ENCODE measurements around the gene TTC17. TPM values are rescaled to one million over a fixed set of nuclear protein-coding genes. Genes with fewer than 3 reads are reported as not detected.

Gene TTC17
- total RNA-seq, 4 donors from 2014 or later, result 65.8 to 280 (median 106) TPM

DNA sequence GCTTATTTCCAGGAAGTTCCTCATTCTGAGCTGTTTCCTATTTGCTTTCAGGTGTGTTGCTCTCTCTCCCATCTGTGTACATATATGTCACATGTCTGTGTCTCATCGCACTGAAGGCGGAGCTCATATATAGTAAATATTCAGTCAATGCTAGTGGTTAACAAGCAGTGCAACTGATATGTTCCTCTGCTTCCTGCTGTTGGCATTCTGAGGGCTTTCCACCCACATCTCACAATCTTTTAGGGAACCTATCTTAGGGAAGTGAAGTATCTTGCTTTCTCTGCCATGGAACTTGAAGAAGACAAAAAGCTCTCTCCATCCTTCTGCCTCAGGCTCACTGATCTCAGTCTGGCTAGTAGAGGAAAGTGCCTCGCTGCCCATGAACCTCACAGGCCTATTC is 139.8 kb downstream of the TTC17 start:
- Histone ChIP-seq H3K9me3 (no peaks in the 10 kb centered on the region), H3K4me3 (no peak overlapping the region), H3K4me1 (no peaks in the 10 kb centered on the region), H3K27ac (no peak overlapping the region), H3K27me3 (no peaks in the 10 kb centered on the region), H3K36me3 (peaks cover 12% of the 10 kb centered on the region)
- no peak for DNase-seq (ENCODE audit: low spot score in 2 of 2)
- TF ChIP-seq POLR2A (IDR thresholded peaks at IDR 0.05) (no peak), EP300 (IDR thresholded peaks at IDR 0.05) (no peak), POLR2AphosphoS5 (IDR thresholded peaks at IDR 0.05) (no peak)
- TF ChIP-seq, protein P1, sequence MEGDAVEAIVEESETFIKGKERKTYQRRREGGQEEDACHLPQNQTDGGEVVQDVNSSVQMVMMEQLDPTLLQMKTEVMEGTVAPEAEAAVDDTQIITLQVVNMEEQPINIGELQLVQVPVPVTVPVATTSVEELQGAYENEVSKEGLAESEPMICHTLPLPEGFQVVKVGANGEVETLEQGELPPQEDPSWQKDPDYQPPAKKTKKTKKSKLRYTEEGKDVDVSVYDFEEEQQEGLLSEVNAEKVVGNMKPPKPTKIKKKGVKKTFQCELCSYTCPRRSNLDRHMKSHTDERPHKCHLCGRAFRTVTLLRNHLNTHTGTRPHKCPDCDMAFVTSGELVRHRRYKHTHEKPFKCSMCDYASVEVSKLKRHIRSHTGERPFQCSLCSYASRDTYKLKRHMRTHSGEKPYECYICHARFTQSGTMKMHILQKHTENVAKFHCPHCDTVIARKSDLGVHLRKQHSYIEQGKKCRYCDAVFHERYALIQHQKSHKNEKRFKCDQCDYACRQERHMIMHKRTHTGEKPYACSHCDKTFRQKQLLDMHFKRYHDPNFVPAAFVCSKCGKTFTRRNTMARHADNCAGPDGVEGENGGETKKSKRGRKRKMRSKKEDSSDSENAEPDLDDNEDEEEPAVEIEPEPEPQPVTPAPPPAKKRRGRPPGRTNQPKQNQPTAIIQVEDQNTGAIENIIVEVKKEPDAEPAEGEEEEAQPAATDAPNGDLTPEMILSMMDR (IDR thresholded peaks at IDR 0.05), result no peak
- WGBS, result 92% methylated on average over 3 of the region's 3 CpGs

DNA sequence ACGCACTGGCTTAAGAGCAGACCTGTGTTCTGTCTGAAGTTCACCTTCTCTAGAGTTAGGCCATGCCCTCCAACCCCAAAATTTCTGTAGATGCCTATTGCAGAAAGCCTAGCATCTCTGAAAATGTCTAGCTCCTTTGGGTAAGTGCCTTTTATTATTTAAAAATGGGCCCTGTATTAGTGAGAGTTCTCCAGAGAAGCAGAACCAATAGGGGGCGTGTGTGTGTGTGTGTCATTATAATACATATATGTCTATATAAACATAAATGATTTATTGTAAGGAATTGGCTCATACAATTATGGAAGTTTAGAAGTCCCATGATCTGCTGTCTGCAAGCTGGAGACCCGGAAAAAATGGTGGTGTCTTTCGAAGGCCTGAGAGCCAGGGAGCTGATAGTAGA is 144.7 kb downstream of the TTC17 start:
- TF ChIP-seq EP300 (IDR thresholded peaks at IDR 0.05) (no peak), POLR2AphosphoS5 (IDR thresholded peaks at IDR 0.05) (no peak), POLR2A (IDR thresholded peaks at IDR 0.05) (no peak)
- TF ChIP-seq, protein P1 (IDR thresholded peaks at IDR 0.05), result no peak
- no peak overlapping the region for H3K4me3 ChIP-seq
- no peak overlapping the region for H3K27ac ChIP-seq
- H3K27me3 ChIP-seq, result no peaks in the 10 kb centered on the region
- H3K9me3 ChIP-seq, result no peaks in the 10 kb centered on the region
- DNase-seq (ENCODE audit: low spot score in 2 of 2), result no peak
- WGBS, result 85% methylated on average over 4 of the region's 4 CpGs
- H3K36me3 ChIP-seq, result no peaks in the 10 kb centered on the region
- H3K4me1 ChIP-seq, result no peaks in the 10 kb centered on the region

DNA sequence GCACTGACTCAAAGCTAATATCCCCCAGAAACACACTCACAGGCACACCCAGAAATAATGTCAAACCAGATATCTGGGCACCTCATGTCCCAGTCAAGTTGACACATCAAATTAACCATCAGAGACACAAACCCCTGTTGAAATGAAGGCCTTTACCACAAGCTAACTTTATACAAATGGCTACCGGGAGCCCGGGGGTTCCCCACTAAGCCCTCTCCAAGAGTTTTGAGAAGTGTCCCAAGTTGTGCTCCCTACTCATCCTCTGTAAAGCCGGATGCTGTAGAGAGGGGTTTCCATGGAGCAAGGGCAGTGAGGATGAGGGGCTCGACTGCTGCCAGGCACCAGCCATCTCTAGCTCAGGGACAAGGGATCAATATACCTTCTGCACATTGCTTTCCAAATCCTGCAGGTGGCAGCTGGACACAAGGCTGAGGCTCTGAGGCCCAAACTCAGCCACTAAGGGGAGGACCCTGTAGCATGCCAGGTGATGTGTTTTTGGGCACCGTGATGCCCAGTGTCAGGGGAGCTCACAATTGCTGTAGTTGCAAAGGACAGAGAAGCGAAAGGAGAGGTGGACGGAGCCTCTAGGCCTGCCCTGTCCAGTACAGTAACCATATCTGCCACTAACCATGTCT is 145.7 kb downstream of the TTC17 start:
- Histone ChIP-seq H3K9me3 (no peaks in the 10 kb centered on the region), H3K27ac (no peak overlapping the region), H3K4me1 (no peaks in the 10 kb centered on the region), H3K36me3 (no peaks in the 10 kb centered on the region), H3K27me3 (no peaks in the 10 kb centered on the region), H3K4me3 (no peak overlapping the region)
- WGBS, result 81% methylated on average over 7 of the region's 7 CpGs
- TF ChIP-seq POLR2AphosphoS5 (IDR thresholded peaks at IDR 0.05) (no peak), POLR2A (IDR thresholded peaks at IDR 0.05) (no peak), EP300 (IDR thresholded peaks at IDR 0.05) (no peak)
- TF ChIP-seq, protein P1 (IDR thresholded peaks at IDR 0.05), result no peak
- DNase-seq (ENCODE audit: low spot score in 2 of 2), result no peak

DNA sequence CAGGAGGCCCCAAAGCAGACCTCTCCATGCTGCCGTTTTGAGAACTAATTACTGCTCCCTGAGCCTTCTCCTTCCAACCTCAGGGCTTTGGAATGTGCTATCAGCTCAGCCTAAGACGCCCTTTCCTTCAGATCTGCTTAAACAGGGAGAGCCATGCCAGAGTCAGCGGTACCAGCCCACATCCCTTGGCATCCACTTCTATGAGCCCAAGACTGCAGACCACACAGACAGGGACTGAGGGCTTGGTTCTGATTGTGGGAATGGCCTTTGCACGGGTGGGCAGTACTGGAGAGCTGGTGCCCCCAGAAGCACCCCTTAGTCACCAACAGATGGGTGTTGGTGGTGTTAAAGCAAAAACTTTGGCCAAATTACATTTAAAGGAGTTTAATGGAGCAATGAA is 146.5 kb downstream of the TTC17 start:
- no peak overlapping the region for H3K27ac ChIP-seq
- 58% methylated on average over 3 of the region's 4 CpGs for whole genome bisulfite sequencing
- H3K27me3 ChIP-seq, result no peaks in the 10 kb centered on the region
- no peaks in the 10 kb centered on the region for H3K4me1 ChIP-seq
- TF ChIP-seq POLR2AphosphoS5 (IDR thresholded peaks at IDR 0.05) (no peak), EP300 (IDR thresholded peaks at IDR 0.05) (no peak), POLR2A (IDR thresholded peaks at IDR 0.05) (no peak)
- TF ChIP-seq, protein P1 (IDR thresholded peaks at IDR 0.05), result no peak
- H3K9me3 ChIP-seq, result no peaks in the 10 kb centered on the region
- H3K4me3 ChIP-seq, result no peak overlapping the region
- no peaks in the 10 kb centered on the region for H3K36me3 ChIP-seq
- no peak for DNase-seq (ENCODE audit: low spot score in 2 of 2)

DNA sequence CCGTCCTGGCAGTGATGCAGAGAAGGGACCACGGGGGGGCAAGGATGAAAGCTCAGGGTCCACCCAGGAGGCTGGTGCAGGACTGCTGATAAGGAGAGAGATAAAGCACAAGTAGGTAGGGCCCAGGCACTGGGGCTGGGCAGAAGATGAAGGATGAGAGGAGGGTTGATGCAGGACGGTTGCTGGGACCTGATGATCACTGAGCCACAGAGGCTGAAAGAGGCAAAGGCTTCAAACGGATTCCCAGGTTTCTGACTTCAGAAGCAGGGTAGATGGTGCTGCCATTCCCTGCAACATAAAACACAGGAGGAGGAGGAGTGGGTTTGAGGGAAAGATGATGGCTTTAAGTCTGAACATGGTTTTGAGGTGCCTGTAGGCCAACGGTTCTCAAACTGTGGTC is 148.5 kb downstream of the TTC17 start:
- H3K9me3 ChIP-seq, result no peaks in the 10 kb centered on the region
- 87% methylated on average over 5 of the region's 5 CpGs for WGBS
- no peaks in the 10 kb centered on the region for H3K27me3 ChIP-seq
- TF ChIP-seq, protein P1 (IDR thresholded peaks at IDR 0.05), result no peak
- TF ChIP-seq POLR2AphosphoS5 (IDR thresholded peaks at IDR 0.05) (no peak), POLR2A (IDR thresholded peaks at IDR 0.05) (no peak), EP300 (IDR thresholded peaks at IDR 0.05) (no peak)
- no peak for DNase-seq (ENCODE audit: low spot score in 2 of 2)
- no peaks in the 10 kb centered on the region for H3K4me1 ChIP-seq
- no peak overlapping the region for H3K4me3 ChIP-seq
- H3K27ac ChIP-seq, result no peak overlapping the region
- H3K36me3 ChIP-seq, result no peaks in the 10 kb centered on the region
